ENCODE results near the gene CD300LD.
"Not testable (repeated sequence)": the region's sequence is repeated elsewhere in the genome, so short reads cannot be mapped to it uniquely, and the experiment has no call there.

CD300LD gene

GRCh38 chr17:74592087-74592990 lies at the start of gene CD300LD:
Gene CD300LD (minus strand): TSS chr17:74592283. CDS start chr17:74592202, 81 bp downstream.
- DNase-seq (ENCODE audit: low read depth), result no peak

GRCh38 chr17:74641224-74641957 lies 49.3 kb upstream of the CD300LD start:
- no peak for DNase-seq (ENCODE audit: low read depth)

GRCh38 chr17:74639704-74640151 lies 47.6 kb upstream of the CD300LD start:
- no peak for DNase-seq (ENCODE audit: low read depth)

GRCh38 chr17:74637926-74638325 lies 45.8 kb upstream of the CD300LD start:
- DNase-seq (ENCODE audit: low read depth), result no peak

- no peak for DNase-seq (ENCODE audit: low read depth)
Observed at GRCh38 chr17:74637265-74637664, 45.2 kb upstream of the CD300LD start.

- not testable (repeated sequence) for DNase-seq (ENCODE audit: low read depth)
Observed at GRCh38 chr17:74636541-74637085, 44.5 kb upstream of the CD300LD start.

- DNase-seq (ENCODE audit: low read depth), result no peak
Observed at GRCh38 chr17:74635418-74635817, 43.3 kb upstream of the CD300LD start.

- DNase-seq (ENCODE audit: low read depth), result no peak
Observed at GRCh38 chr17:74633326-74633725, 41.2 kb upstream of the CD300LD start.

GRCh38 chr17:74632617-74633016 lies 40.5 kb upstream of the CD300LD start:
- no peak for DNase-seq (ENCODE audit: low read depth)

GRCh38 chr17:74631468-74632450 lies 39.7 kb upstream of the CD300LD start:
- no peak for DNase-seq (ENCODE audit: low read depth)

GRCh38 chr17:74630251-74630650 lies 38.2 kb upstream of the CD300LD start:
- DNase-seq (ENCODE audit: low read depth), result not testable (repeated sequence)

GRCh38 chr17:74625661-74626060 lies 33.6 kb upstream of the CD300LD start:
- no peak for DNase-seq (ENCODE audit: low read depth)

- DNase-seq (ENCODE audit: low read depth), result no peak
Observed at GRCh38 chr17:74624131-74624530, 32.0 kb upstream of the CD300LD start.

GRCh38 chr17:74623693-74624093 lies 31.6 kb upstream of the CD300LD start, which contains the start of gene CD300E:
Gene CD300E (minus strand): TSS chr17:74623738. CDS start chr17:74623621, 117 bp downstream.
- no peak for DNase-seq (ENCODE audit: low read depth)

- DNase-seq (ENCODE audit: low read depth), result no peak
Observed at GRCh38 chr17:74619077-74619673, 27.1 kb upstream of the CD300LD start.

- DNase-seq (ENCODE audit: low read depth), result no peak
Observed at GRCh38 chr17:74618451-74618850, 26.4 kb upstream of the CD300LD start.

GRCh38 chr17:74616696-74617095 lies 24.6 kb upstream of the CD300LD start:
- no peak for DNase-seq (ENCODE audit: low read depth)

GRCh38 chr17:74612046-74612445 lies 20.0 kb upstream of the CD300LD start:
- no peak for DNase-seq (ENCODE audit: low read depth)

- no peak for DNase-seq (ENCODE audit: low read depth)
Observed at GRCh38 chr17:74610108-74610507, 18.0 kb upstream of the CD300LD start.

- no peak for DNase-seq (ENCODE audit: low read depth)
Observed at GRCh38 chr17:74608511-74608910, 16.4 kb upstream of the CD300LD start.

- DNase-seq (ENCODE audit: low read depth), result no peak
Observed at GRCh38 chr17:74607221-74607620, 15.1 kb upstream of the CD300LD start.

Data from fibroblast of gingiva (primary cell).